ENCODE measurements around the gene BLVRB. TPM values are rescaled to one million over a fixed set of nuclear protein-coding genes. Genes with fewer than 3 reads are reported as not detected.

BLVRB gene
- total RNA-seq, 1 experiment from 2014 or later = 246 TPM

GRCh38 chr19:40425450-40426287 lies 39.9 kb downstream of the BLVRB start, which contains the start of gene SERTAD1:
TSS of gene SERTAD1 (minus strand) at chr19:40425992. CDS start at chr19:40423546, 2,446 bp downstream.
- Histone ChIP-seq H3K79me2 (ENCODE audit: low read length) (peaks cover 33% of the 10 kb centered on the region), H3K9ac (ENCODE audit: low read length) (peak within 1 kb of the TSS; percentile 83), H3K4me3 (ENCODE audit: low read length) (peak within 1 kb of the TSS; percentile 97), H3K36me3 (ENCODE audit: low read depth, low read length) (peaks cover 8% of the 10 kb centered on the region; the same call in 1 of the 2 replicates), H3K4me1 (ENCODE audit: insufficient read depth, low read length) (peaks cover 12% of the 10 kb centered on the region), H4K20me1 (ENCODE audit: low read length) (no peaks in the 10 kb centered on the region), H3K9me3 (ENCODE audit: low read length) (no peaks in the 10 kb centered on the region), H3K9me2 (replicated peaks; ENCODE audit: low read length) (no peaks in the 10 kb centered on the region), H3F3A (ENCODE audit: low read length, unreplicated experiment) (no peaks in the 10 kb centered on the region), H3K4me2 (ENCODE audit: low read length) (peak within 1 kb of the TSS; percentile 98), H2AFZ (ENCODE audit: low read length) (peak within 1 kb of the TSS; percentile 97), H3K27me3 (ENCODE audit: low read length) (no peaks in the 10 kb centered on the region), H3K27ac (ENCODE audit: low read length) (peak within 1 kb of the TSS; percentile 64)
- CTCF ChIA-PET = no interaction called here
- BruUV-seq (replicated peaks) = TSS peak; percentile 62
- ATAC-seq (peak; percentile 77), DNase-seq (peak; percentile 96)
- no peak for TF ChIP-seq EZH2phosphoT487 (IDR thresholded peaks at IDR 0.05; ENCODE audit: borderline replicate concordance, low read length)
- TF ChIP-seq CTCF (conservative IDR thresholded peaks at IDR 0.05; ENCODE audit: low read depth, low read length) = peak; percentile 62
- no peak for TF ChIP-seq EZH2 (IDR thresholded peaks at IDR 0.05; ENCODE audit: low read length, unreplicated experiment)
- POLR2A ChIA-PET (ENCODE audit: unreplicated experiment) = interaction anchor here (0.6 to 0.7 kb wide), 5 partner anchors 17 to 455 kb away, joined by 3 to 13 read pairs (median 3); no protein-coding TSS in a partner anchor
- intact Hi-C loops (cut with micrococcal nuclease) = no loop called here

- Histone ChIP-seq H3K27me3 (ENCODE audit: low read length) (no peaks in the 10 kb centered on the region), H3K27ac (ENCODE audit: low read length) (peak overlapping the region; percentile 64), H4K20me1 (ENCODE audit: low read length) (no peaks in the 10 kb centered on the region), H3K9me2 (replicated peaks; ENCODE audit: low read length) (no peaks in the 10 kb centered on the region), H3K36me3 (ENCODE audit: low read depth, low read length) (peaks cover 8% of the 10 kb centered on the region; the same call in 1 of the 2 replicates), H3K4me3 (ENCODE audit: low read length) (peak overlapping the region; percentile 97), H3K9ac (ENCODE audit: low read length) (peak overlapping the region; percentile 83), H3K9me3 (ENCODE audit: low read length) (no peaks in the 10 kb centered on the region), H3F3A (ENCODE audit: low read length, unreplicated experiment) (no peaks in the 10 kb centered on the region), H3K4me2 (ENCODE audit: low read length) (peak overlapping the region; percentile 94), H3K79me2 (ENCODE audit: low read length) (peaks cover 33% of the 10 kb centered on the region), H2AFZ (ENCODE audit: low read length) (peak overlapping the region; percentile 65), H3K4me1 (ENCODE audit: insufficient read depth, low read length) (peaks cover 12% of the 10 kb centered on the region)
- BruUV-seq (replicated peaks) = no TSS peak
- ChIA-PET POLR2A (ENCODE audit: unreplicated experiment) (interaction anchor here (0.6 kb wide), 1 partner anchor 20 kb away, joined by 3 read pairs; no protein-coding TSS in a partner anchor), CTCF (no interaction called here)
- DNase-seq = no peak
- ATAC-seq = no peak
- intact Hi-C loops (cut with micrococcal nuclease) = loop anchor here (5.0 kb wide), 1 partner anchor 78 kb away; the partner anchor contains the start of genes C19orf47 and PLD3
- TF ChIP-seq CTCF (conservative IDR thresholded peaks at IDR 0.05; ENCODE audit: low read depth, low read length) (no peak), EZH2phosphoT487 (IDR thresholded peaks at IDR 0.05; ENCODE audit: borderline replicate concordance, low read length) (no peak), EZH2 (IDR thresholded peaks at IDR 0.05; ENCODE audit: low read length, unreplicated experiment) (no peak)
Measured at GRCh38 chr19:40424637-40425449, 40.7 kb downstream of the BLVRB start.

Data from PC-3 (cell line).